GM21447 (cell line): ENCODE data around the gene BTBD2.

Experiments
- ATAC-seq: cut with Tn5 transposase; IDR thresholded peaks from one replicate; pipeline ENCODE4 v1.9.1; 2021; ENCODE audit not compliant: unreplicated experiment

Gene BTBD2

DNA sequence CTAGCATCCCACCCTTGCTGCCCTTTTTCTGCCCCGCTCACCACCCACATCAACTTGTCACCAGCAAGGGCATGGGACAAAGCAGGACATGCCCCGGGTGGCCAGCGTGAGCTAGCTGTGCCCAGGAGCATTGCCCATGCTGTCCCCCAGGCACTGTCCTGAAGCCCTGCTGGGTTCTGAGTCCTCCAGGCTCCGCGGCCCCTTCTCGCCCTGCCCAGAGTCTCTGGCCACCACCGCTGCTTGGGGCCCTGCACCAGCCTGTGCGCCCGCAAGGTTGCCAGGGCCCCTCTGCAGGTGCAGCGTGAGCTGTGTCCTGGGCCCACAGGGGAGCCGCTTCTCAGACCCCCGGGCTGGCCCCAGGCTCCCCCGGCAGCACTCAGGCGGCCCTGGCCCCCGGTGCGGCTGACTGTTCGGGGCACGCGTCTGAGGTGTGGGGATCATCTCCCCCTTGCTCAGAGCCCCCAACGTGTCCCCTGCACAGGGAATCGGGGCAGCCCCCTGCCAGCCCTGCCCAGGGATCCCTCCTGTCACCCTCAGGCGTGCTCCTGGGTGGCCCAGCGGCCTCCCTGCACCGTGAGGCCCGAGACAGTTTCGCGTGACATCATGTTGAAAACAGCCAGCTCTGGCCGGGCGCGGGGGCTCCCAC is 70.5 kb downstream of the BTBD2 start:
- no peak for ATAC-seq

DNA sequence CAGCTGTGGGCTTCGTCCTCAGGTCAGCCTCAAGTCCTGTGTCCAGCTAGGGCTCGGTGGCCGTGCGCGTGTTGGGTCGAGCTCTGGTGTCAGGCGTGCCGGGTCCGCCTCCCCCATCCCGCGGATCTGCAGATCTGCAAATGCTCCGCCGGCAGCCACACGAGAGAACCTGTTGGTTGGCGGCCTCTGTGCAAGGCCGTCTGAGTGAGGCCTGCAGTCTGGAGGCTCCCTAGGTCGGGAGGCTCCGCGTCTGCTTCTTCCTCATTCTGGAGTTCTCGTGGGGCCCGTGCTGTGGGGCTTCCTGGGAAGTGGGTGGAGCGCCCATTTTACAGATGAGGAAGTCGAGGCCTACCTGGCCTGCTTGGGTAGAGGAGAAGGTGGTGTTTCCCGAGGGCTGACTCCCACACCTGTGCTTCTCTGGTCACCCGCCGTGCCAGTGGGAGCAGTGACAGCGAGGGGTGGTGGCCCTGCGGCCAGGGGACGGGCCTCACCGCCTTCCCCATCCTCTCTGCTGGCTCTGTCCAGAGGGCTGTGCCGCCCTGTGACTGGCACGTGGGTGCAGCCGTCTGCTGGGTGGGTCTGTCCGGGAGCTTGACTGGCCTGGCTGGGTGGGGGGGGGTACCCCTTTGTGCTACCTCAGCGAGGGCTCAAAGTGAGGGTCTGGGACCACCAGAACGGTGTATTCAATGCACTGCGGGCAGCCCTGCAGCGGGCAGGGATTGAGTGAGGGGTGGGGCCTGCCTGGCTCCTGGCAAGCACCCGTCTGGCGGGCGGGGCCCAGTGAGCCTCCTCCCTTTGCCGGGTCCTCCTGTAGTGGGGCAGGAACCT is 71.2 kb downstream of the BTBD2 start:
- no peak for ATAC-seq

DNA sequence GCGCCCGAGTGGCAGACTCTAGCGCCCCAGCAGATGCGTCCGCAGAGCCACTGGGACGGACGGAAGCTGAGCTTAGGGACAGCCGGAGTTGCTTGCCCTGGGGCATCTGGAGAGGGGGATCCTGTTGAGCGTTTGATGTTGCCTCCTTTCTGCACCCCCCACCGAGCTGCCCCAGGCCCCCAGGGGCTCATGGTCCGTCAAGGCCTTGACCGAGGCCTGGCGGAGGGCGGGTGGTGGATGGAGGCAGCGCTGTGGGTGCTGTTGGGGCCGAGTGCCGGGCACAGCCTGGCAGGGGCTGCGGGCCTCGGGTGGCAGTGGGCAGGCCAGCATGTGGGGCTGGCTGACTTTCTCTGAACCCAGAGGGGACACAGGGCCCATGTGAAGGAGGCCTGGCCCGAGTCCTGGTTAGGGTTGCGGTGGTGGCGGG is 71.8 kb downstream of the BTBD2 start:
- ATAC-seq: no peak

DNA sequence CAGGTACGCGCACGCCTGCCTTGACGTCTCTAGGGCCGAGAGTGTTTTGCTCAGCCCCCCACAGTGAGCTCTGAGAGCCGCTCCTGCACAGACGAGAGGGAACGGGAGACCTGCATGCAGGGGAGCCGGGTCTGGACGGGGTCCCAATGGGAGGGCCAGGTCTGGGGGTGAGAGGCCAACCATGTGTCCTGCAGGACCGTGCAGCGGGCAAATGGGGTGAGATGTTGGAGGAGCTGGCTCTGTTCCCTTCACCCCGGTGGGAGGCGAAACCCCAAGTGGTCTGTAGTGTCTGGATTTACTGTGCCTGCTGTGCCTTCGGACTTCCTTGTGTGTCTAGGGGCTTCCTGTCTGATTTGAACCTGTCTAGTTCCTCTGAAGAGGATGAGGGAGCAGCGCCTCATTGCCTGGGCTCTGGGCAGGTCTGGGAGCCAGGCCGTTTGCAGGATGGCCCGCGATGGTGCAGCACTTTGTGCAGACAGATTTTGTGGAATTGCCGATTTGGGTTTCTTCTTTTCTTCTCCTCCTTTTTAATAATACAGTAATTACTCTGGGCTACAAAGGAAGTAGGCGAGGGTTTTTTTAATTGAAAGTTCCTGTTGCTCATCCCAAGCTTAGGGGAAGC is 72.5 kb downstream of the BTBD2 start:
- no peak for ATAC-seq

DNA sequence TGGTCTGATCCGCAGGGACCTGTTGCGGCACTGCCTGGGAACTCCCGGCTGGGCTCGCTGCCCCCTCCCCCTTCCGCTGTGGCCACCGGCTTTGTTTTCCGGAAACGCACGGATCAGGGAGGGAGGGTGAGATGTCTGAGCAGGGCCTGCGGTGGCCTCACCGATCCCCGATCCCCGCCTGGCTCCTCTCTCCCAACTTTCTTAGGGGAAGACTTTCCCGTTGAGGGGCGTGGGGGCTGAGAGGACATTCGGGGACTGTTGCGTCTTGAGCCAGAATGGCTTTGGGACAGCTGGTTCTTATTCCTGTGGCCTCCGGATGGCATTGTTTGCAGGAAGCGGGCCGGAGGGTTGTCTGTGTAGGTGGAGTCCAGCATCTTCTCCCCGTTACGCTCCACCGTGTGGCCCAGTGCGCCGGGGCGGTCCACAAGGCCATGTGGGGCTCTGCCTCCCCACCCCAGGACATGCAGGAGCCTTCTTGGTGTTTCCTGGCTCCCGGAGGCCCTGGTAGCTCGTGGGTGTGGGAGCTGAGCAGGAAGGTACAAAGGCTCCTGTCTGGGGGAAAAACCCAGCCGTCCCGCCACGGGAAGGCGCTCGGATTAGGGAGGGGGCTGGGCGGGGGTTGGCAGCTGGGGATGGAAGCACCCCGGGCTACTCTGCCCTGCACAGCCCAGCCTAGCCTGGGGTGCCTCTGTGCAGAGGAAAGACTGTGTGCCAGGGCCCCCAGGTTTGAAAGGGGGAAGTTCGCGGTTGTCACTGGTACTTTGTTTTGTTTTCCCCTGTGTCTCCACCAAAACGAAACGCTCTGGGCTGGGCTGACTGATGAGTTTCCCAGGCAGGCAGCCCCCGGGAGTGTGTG is 73.2 kb downstream of the BTBD2 start:
- no peak for ATAC-seq

DNA sequence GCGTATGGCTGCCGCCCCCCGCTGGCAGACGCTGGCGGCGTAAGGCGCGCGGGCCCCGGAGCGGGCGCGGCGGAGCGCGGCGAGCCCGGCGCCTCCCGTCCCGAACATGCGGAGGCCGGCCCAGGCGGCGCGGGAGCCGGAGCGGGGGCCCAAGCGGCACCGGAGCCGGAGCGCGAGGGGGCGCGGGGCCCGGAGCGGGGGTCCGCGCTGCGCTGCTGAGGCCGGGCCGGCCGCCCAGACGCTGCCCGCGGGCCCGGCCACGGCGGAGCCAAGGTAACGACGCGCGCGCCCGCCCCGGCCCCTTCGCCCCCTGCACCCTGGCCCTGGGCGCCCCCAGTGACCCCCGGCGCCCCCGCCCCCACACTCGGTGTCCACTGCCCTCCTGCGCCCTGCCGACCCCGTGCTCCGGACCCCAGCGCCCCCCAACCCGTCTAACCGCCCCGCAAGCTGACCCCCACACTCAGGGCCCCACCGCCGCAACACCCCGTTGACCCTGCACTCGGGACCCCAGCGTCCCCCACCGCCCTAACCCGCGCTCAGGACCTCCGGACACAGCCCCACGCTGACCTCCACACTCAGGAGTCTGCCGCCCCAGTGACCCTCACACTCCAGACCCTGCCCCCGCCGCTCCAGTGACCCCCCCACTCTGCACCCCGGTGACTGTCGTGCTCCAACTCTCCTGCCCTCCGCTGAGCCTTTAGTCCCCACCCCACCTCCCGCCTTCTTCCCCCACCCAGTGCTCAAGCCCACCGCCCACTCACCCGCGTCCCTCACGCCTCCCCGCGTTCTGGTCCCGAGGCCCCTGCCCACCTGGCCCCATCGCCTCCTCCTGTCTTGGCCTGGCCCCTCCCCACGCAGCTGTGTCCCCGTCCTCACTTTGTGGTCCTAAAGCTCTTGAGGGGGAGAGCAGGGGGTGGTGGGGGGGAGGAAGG is 74.1 kb downstream of the BTBD2 start, which contains the start of gene CSNK1G2:
TSS of gene CSNK1G2 (plus strand) at position 27 of the 932 bp plus-strand sequence. CDS start 28,601 bp downstream, outside the sequence.
- no peak for ATAC-seq

DNA sequence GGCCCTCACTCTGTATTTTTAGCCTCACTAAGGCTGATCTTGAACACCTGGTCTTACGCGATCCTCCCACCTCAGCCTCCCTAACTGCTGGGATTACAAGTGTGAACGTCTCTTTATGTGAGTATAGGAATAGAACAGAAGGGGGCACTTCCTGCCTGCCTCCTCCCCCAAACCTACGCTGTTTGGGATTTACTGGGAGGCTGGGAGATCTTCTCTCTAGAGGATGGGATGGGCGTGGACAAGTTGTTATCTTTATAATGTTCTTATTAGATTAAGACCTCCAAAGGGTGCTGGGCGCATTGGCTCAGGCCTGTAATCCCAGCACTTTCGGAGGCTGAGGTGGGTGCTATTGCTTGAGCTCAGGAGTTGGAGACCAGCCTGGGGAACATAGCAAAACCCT is 77.4 kb downstream of the BTBD2 start:
- ATAC-seq: no peak

DNA sequence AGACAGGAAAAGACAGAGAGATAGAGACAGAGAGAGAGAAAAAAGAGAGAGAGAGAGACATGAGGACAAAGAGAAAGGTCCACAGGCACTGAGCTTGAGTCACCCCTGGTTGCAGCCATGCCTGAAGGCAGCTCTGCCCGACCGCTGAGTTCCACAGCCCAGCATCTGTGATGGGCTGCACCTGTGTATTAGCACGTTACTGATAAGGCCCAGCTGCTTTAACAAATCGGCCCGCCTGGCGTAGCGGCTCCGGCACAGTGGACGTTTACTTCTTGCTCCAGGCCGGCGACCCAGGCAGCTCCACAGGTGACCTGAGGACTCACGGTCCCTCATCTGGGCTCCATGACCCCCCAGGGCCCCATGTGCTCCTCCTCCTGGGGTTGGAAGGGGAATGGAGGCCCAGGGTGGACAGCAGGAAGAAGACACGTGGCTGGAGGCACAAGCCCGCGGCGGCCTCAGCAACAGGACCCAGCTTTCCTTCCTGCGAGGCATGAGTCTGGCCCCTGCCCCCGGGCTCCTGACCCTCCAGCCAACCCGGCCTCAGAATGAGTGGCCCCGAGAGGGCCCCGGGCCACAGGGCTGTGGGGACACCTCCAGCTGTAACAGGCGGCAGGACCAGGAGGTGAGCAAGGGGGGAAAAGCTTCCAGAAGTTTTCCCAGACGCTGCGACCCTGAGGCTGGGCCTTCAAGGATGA is 78.5 kb downstream of the BTBD2 start:
- no peak for ATAC-seq

DNA sequence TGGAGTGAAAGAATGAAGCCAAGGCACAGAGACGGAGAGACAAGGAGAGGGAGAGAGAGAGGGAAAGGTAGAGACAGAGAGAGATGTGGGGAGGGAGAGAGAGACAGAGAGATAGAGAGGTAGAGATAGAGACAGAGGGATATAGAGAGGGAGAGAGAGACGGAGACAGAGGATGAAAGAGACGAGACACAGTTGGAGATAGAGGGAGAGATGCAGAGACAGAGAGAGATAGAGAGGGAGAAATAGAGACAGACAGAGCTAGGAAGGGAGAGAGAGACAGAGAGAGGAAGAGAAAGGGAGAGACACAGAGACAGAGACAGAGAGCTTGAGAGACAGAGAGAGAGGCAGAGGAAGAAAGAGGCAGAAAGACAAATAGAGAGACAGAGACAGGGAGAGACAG is 79.1 kb downstream of the BTBD2 start:
- no peak for ATAC-seq

DNA sequence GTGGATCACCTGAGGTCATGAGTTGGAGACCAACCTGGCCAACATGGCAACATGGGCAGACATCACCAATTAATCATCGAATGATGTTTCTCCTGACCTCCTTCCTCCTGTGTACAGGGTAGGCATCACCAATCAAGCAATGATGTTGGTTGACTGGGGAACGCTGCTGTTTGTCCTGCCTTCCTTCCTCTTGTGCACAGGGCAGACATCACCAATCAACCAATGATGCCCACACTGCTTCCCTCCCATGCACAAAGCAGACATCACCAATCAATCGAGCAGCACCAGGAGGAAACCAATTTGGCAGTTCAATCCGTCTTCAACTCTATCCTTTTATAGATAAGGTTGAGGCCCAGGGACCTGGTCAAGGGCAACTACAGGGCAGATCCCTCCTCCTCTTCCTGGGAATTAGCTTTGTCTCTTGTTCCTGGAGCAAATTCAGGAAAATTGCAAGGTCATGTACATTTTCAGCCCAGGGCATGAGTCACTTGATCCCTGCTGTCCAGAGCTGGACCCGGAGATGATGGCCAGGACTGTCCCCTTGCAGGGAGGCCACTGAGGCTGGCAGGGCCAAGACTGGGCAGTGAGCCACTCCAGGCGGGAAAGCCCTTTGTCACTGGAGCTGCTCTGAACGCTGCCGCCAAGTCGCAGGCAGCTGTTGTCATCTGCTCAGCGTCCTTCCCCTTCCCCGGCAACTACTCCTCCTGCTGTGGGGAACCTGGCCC is 79.9 kb downstream of the BTBD2 start:
- no peak for ATAC-seq
